Gastroesophageal sphincter (tissue), 3 donors: ENCODE results near the gene CNNM4.

ENCODE experiments used
- EP300 ChIP-seq: sonication (generic); formaldehyde crosslinking; IDR thresholded peaks from one replicate; pipeline ENCODE4 v1.6.1; 2017; ENCODE audit warnings: antibody characterized with exemption, mild to moderate bottlenecking
- POLR2A ChIP-seq, 2 donors: fragments of 450-650 bp; IDR thresholded peaks; one replicate each; pipeline ENCODE4 v1.6.1; 2017; ENCODE audit warnings: antibody characterized with exemption in 2 of 2, mild to moderate bottlenecking in 2 of 2, moderate library complexity in 1 of 2
- POLR2AphosphoS5 ChIP-seq: sonication (generic); formaldehyde crosslinking; IDR thresholded peaks from one replicate; pipeline ENCODE4 v1.6.1; 2017; ENCODE audit warnings: antibody characterized with exemption
- TF ChIP-seq, protein P1 (sequence below), 4 experiments: fragments of 200-600 bp in 2 of 4; fragments of 450-650 bp in 2 of 4; sonication (generic) in 1 of 4; IDR thresholded peaks; one replicate each; pipeline ENCODE4 v1.5.1; 2017 to 2019; ENCODE audit warnings: antibody characterized with exemption in 4 of 4, mild to moderate bottlenecking in 2 of 4, moderate library complexity in 2 of 4

GRCh38 chr2:96733931-96734330 is 26.8 kb upstream of the CNNM4 start:
- TF ChIP-seq POLR2AphosphoS5 (no peak), POLR2A (IDR thresholded peaks at IDR 0.05) (no peak), EP300 (no peak)
- TF ChIP-seq, protein P1, sequence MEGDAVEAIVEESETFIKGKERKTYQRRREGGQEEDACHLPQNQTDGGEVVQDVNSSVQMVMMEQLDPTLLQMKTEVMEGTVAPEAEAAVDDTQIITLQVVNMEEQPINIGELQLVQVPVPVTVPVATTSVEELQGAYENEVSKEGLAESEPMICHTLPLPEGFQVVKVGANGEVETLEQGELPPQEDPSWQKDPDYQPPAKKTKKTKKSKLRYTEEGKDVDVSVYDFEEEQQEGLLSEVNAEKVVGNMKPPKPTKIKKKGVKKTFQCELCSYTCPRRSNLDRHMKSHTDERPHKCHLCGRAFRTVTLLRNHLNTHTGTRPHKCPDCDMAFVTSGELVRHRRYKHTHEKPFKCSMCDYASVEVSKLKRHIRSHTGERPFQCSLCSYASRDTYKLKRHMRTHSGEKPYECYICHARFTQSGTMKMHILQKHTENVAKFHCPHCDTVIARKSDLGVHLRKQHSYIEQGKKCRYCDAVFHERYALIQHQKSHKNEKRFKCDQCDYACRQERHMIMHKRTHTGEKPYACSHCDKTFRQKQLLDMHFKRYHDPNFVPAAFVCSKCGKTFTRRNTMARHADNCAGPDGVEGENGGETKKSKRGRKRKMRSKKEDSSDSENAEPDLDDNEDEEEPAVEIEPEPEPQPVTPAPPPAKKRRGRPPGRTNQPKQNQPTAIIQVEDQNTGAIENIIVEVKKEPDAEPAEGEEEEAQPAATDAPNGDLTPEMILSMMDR (IDR thresholded peaks at IDR 0.05), result no peak
